OCI-LY3 (cell line): ENCODE data around the gene CLPX.

ENCODE experiments used
- EZH2phosphoT487 ChIP-seq: fragments of 200-600 bp; shearing (Covaris generic); IDR thresholded peaks from 2 replicates; pipeline ENCODE4 v1.6.1; 2018; ENCODE audit warnings: antibody characterized with exemption, mixed run types, low read depth
- TF ChIP-seq, protein P1 (sequence below): fragments of 200-600, 300-600 bp; sonication (generic); IDR thresholded peaks from 2 replicates; pipeline ENCODE4 v1.5.1; 2014; ENCODE audit warnings: antibody characterized with exemption, low read length, low read depth

GRCh38 chr15:65102912-65103311, 82.2 kb downstream of the CLPX start:
- no peak for TF ChIP-seq EZH2phosphoT487
- TF ChIP-seq, protein P1, sequence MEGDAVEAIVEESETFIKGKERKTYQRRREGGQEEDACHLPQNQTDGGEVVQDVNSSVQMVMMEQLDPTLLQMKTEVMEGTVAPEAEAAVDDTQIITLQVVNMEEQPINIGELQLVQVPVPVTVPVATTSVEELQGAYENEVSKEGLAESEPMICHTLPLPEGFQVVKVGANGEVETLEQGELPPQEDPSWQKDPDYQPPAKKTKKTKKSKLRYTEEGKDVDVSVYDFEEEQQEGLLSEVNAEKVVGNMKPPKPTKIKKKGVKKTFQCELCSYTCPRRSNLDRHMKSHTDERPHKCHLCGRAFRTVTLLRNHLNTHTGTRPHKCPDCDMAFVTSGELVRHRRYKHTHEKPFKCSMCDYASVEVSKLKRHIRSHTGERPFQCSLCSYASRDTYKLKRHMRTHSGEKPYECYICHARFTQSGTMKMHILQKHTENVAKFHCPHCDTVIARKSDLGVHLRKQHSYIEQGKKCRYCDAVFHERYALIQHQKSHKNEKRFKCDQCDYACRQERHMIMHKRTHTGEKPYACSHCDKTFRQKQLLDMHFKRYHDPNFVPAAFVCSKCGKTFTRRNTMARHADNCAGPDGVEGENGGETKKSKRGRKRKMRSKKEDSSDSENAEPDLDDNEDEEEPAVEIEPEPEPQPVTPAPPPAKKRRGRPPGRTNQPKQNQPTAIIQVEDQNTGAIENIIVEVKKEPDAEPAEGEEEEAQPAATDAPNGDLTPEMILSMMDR = no peak
